ENCODE data around the gene ZNF423. TPM values are rescaled to one million over a fixed set of nuclear protein-coding genes. Genes with fewer than 3 reads are reported as not detected.

The ZNF423 gene
- total and polyA plus RNA-seq, 3 experiments from 2014 or later, result not detected

- Mint-ChIP-seq H3K9me3 (no peaks in the 10 kb centered on the region), H3K27me3 (peaks cover 7 to 9% of the 10 kb centered on the region in 2 donors), H3K27ac (peak overlapping the region in 1 of 8 donors; percentile 35), H3K36me3 (no peaks in the 10 kb centered on the region), H3K4me3 (no peak overlapping the region), H3K4me1 (peaks cover 12 to 16% (median 12%) of the 10 kb centered on the region in 3 donors)
- Histone ChIP-seq H3K27ac (ENCODE audit: low read depth, low read length) (no peak overlapping the region), H3K4me3 (ENCODE audit: low read length) (no peak overlapping the region), H3K9me3 (ENCODE audit: low read length) (no peaks in the 10 kb centered on the region), H3K27me3 (ENCODE audit: insufficient read depth, low read length, poor library complexity, severe bottlenecking) (no peaks in the 10 kb centered on the region), H3K36me3 (ENCODE audit: insufficient read depth, low read length) (no peaks in the 10 kb centered on the region), H3K4me1 (ENCODE audit: insufficient read depth, low read length) (peaks cover 24% of the 10 kb centered on the region)
- POLR2A ChIA-PET, result no interaction called here
- DNase-seq, result no peak
- CTCF ChIA-PET, result no interaction called here
Observed at GRCh38 chr16:49458243-49458642, 397.7 kb downstream of the ZNF423 start.

DNA sequence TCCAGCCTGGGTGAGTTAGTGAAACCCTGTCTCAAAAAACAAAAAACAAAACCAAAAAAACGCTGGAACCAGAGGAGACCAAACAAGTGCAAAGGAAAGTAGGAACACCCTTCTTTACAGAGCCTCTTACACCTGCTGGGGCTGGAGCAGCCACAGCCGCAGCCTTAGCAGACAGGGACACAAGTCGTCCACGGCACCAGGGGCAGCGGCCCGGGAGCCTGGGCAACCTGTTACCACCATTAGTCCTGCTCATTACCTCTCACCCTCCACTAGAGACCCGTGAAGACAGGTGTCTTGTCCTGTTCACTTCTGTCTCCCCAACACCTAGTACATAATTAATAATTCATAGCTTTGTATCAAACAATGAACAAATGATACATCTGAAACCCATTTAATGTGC is 398.7 kb downstream of the ZNF423 start:
- Histone ChIP-seq H3K27ac (ENCODE audit: low read depth, low read length) (no peak overlapping the region), H3K27me3 (ENCODE audit: insufficient read depth, low read length, poor library complexity, severe bottlenecking) (no peaks in the 10 kb centered on the region), H3K4me3 (ENCODE audit: low read length) (no peak overlapping the region), H3K4me1 (ENCODE audit: insufficient read depth, low read length) (peaks cover 14% of the 10 kb centered on the region), H3K9me3 (ENCODE audit: low read length) (no peaks in the 10 kb centered on the region), H3K36me3 (ENCODE audit: insufficient read depth, low read length) (no peaks in the 10 kb centered on the region)
- Mint-ChIP-seq H3K4me1 (peaks cover 1 to 6% (median 4%) of the 10 kb centered on the region in 3 donors), H3K9me3 (no peaks in the 10 kb centered on the region), H3K27ac (peak overlapping the region in 1 of 8 donors; percentile 3), H3K27me3 (peaks cover 11 to 14% of the 10 kb centered on the region in 2 donors), H3K4me3 (no peak overlapping the region), H3K36me3 (no peaks in the 10 kb centered on the region)
- ChIA-PET POLR2A (no interaction called here), CTCF (no interaction called here)
- no peak for DNase-seq

GRCh38 chr16:49456763-49457162 is 399.1 kb downstream of the ZNF423 start:
- H3K27ac Mint-ChIP-seq, result no peak overlapping the region
- no peak overlapping the region for H3K27ac ChIP-seq (ENCODE audit: low read depth, low read length)
- H3K4me3 ChIP-seq (ENCODE audit: low read length), result no peak overlapping the region
- H3K9me3 ChIP-seq (ENCODE audit: low read length), result no peaks in the 10 kb centered on the region
- H3K4me1 ChIP-seq (ENCODE audit: insufficient read depth, low read length), result peaks cover 10% of the 10 kb centered on the region
- H3K9me3 Mint-ChIP-seq, result no peaks in the 10 kb centered on the region
- ChIA-PET POLR2A (no interaction called here), CTCF (no interaction called here)
- no peaks in the 10 kb centered on the region for H3K27me3 ChIP-seq (ENCODE audit: insufficient read depth, low read length, poor library complexity, severe bottlenecking)
- H3K36me3 ChIP-seq (ENCODE audit: insufficient read depth, low read length), result no peaks in the 10 kb centered on the region
- peaks cover 0 to 2% (median 2%) of the 10 kb centered on the region in 3 donors for H3K4me1 Mint-ChIP-seq
- H3K36me3 Mint-ChIP-seq, result no peaks in the 10 kb centered on the region
- H3K27me3 Mint-ChIP-seq, result peaks cover 13 to 14% of the 10 kb centered on the region in 2 donors
- DNase-seq, result no peak
- H3K4me3 Mint-ChIP-seq, result no peak overlapping the region

- H3K4me3 ChIP-seq (ENCODE audit: low read length), result no peak overlapping the region
- peaks cover 4% of the 10 kb centered on the region for H3K4me1 ChIP-seq (ENCODE audit: insufficient read depth, low read length)
- H3K9me3 Mint-ChIP-seq, result no peaks in the 10 kb centered on the region
- no peaks in the 10 kb centered on the region for H3K36me3 Mint-ChIP-seq
- H3K27me3 ChIP-seq (ENCODE audit: insufficient read depth, low read length, poor library complexity, severe bottlenecking), result no peaks in the 10 kb centered on the region
- no peak overlapping the region for H3K27ac ChIP-seq (ENCODE audit: low read depth, low read length)
- no peaks in the 10 kb centered on the region for H3K36me3 ChIP-seq (ENCODE audit: insufficient read depth, low read length)
- no peak for DNase-seq
- H3K27ac Mint-ChIP-seq, result no peak overlapping the region
- H3K9me3 ChIP-seq (ENCODE audit: low read length), result no peaks in the 10 kb centered on the region
- peaks cover 0 to under 1% (median 0%) of the 10 kb centered on the region in 3 donors for H3K4me1 Mint-ChIP-seq
- POLR2A ChIA-PET, result no interaction called here
- no peak overlapping the region for H3K4me3 Mint-ChIP-seq
- CTCF ChIA-PET, result no interaction called here
- peaks cover 14 to 18% of the 10 kb centered on the region in 2 donors for H3K27me3 Mint-ChIP-seq
Observed at GRCh38 chr16:49455991-49456745, 399.7 kb downstream of the ZNF423 start.

- no peaks in the 10 kb centered on the region for H3K4me1 ChIP-seq (ENCODE audit: insufficient read depth, low read length)
- no peak overlapping the region for H3K4me3 Mint-ChIP-seq
- H3K4me3 ChIP-seq (ENCODE audit: low read length), result no peak overlapping the region
- ChIA-PET POLR2A (no interaction called here), CTCF (no interaction called here)
- no peaks in the 10 kb centered on the region for H3K9me3 Mint-ChIP-seq
- no peak overlapping the region for H3K27ac Mint-ChIP-seq
- H3K27me3 Mint-ChIP-seq, result peaks cover 14 to 18% of the 10 kb centered on the region in 2 donors
- no peak overlapping the region for H3K27ac ChIP-seq (ENCODE audit: low read depth, low read length)
- H3K36me3 Mint-ChIP-seq, result no peaks in the 10 kb centered on the region
- H3K9me3 ChIP-seq (ENCODE audit: low read length), result no peaks in the 10 kb centered on the region
- no peaks in the 10 kb centered on the region for H3K4me1 Mint-ChIP-seq
- no peaks in the 10 kb centered on the region for H3K27me3 ChIP-seq (ENCODE audit: insufficient read depth, low read length, poor library complexity, severe bottlenecking)
- H3K36me3 ChIP-seq (ENCODE audit: insufficient read depth, low read length), result no peaks in the 10 kb centered on the region
- DNase-seq, result no peak
Observed at GRCh38 chr16:49455181-49455990, 400.5 kb downstream of the ZNF423 start.

GRCh38 chr16:49454426-49455180 is 401.3 kb downstream of the ZNF423 start:
- Mint-ChIP-seq H3K4me1 (no peaks in the 10 kb centered on the region), H3K27ac (no peak overlapping the region), H3K27me3 (peaks cover 14 to 18% of the 10 kb centered on the region in 2 donors), H3K9me3 (no peaks in the 10 kb centered on the region), H3K36me3 (no peaks in the 10 kb centered on the region), H3K4me3 (no peak overlapping the region)
- Histone ChIP-seq H3K9me3 (ENCODE audit: low read length) (no peaks in the 10 kb centered on the region), H3K4me1 (ENCODE audit: insufficient read depth, low read length) (no peaks in the 10 kb centered on the region), H3K4me3 (ENCODE audit: low read length) (no peak overlapping the region), H3K36me3 (ENCODE audit: insufficient read depth, low read length) (no peaks in the 10 kb centered on the region), H3K27ac (ENCODE audit: low read depth, low read length) (no peak overlapping the region), H3K27me3 (ENCODE audit: insufficient read depth, low read length, poor library complexity, severe bottlenecking) (no peaks in the 10 kb centered on the region)
- ChIA-PET POLR2A (interaction anchor here (0.6 kb wide), 1 partner anchor 908 kb away, joined by 3 read pairs; no protein-coding TSS in a partner anchor), CTCF (no interaction called here)
- no peak for DNase-seq

DNA sequence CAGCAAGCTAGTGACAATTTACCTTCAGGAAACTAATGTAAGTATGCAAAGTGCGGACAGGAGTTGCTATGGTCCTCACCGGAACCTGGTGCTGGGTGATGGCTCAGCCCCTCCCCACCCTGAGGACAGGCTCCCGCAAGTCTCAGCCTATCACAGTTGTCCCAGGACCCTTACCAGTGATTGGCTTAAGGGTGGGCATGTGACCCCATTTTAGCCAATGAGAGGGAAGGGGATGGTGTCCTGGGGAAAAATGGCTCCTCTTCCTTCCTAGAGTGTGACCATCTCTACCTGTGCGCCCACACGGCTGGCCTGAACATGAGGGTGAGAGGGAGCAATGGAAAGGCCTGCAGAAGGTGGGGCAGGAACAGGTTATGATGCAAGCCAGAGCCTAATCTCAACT is 401.9 kb downstream of the ZNF423 start:
- DNase-seq, result no peak
- no peak overlapping the region for H3K27ac Mint-ChIP-seq
- CTCF ChIA-PET, result no interaction called here
- peaks cover 14 to 18% of the 10 kb centered on the region in 2 donors for H3K27me3 Mint-ChIP-seq
- H3K4me1 Mint-ChIP-seq, result no peaks in the 10 kb centered on the region
- H3K27me3 ChIP-seq (ENCODE audit: insufficient read depth, low read length, poor library complexity, severe bottlenecking), result no peaks in the 10 kb centered on the region
- no peak overlapping the region for H3K4me3 Mint-ChIP-seq
- no peaks in the 10 kb centered on the region for H3K9me3 Mint-ChIP-seq
- H3K4me3 ChIP-seq (ENCODE audit: low read length), result no peak overlapping the region
- no peaks in the 10 kb centered on the region for H3K9me3 ChIP-seq (ENCODE audit: low read length)
- H3K36me3 Mint-ChIP-seq, result no peaks in the 10 kb centered on the region
- no peaks in the 10 kb centered on the region for H3K36me3 ChIP-seq (ENCODE audit: insufficient read depth, low read length)
- no peaks in the 10 kb centered on the region for H3K4me1 ChIP-seq (ENCODE audit: insufficient read depth, low read length)
- POLR2A ChIA-PET, result interaction anchor here (0.6 kb wide), 1 partner anchor 908 kb away, joined by 3 read pairs; no protein-coding TSS in a partner anchor
- no peak overlapping the region for H3K27ac ChIP-seq (ENCODE audit: low read depth, low read length)

- Histone ChIP-seq H3K9me3 (ENCODE audit: low read length) (no peaks in the 10 kb centered on the region), H3K27ac (ENCODE audit: low read depth, low read length) (no peak overlapping the region), H3K4me3 (ENCODE audit: low read length) (no peak overlapping the region), H3K27me3 (ENCODE audit: insufficient read depth, low read length, poor library complexity, severe bottlenecking) (no peaks in the 10 kb centered on the region), H3K36me3 (ENCODE audit: insufficient read depth, low read length) (no peaks in the 10 kb centered on the region), H3K4me1 (ENCODE audit: insufficient read depth, low read length) (no peaks in the 10 kb centered on the region)
- CTCF ChIA-PET, result no interaction called here
- no peak overlapping the region for H3K4me3 Mint-ChIP-seq
- peaks cover 14 to 18% of the 10 kb centered on the region in 2 donors for H3K27me3 Mint-ChIP-seq
- POLR2A ChIA-PET, result no interaction called here
- H3K36me3 Mint-ChIP-seq, result no peaks in the 10 kb centered on the region
- DNase-seq, result no peak
- no peaks in the 10 kb centered on the region for H3K4me1 Mint-ChIP-seq
- peak overlapping the region in 1 of 8 donors; percentile 42 for H3K27ac Mint-ChIP-seq
- H3K9me3 Mint-ChIP-seq, result no peaks in the 10 kb centered on the region
Observed at GRCh38 chr16:49453021-49453420, 402.9 kb downstream of the ZNF423 start.

All from CD8-positive, alpha-beta memory T cell (primary cell).